GM12874 (cell line): Measurements from ENCODE around the gene TFF2.

Experiments used
- TF ChIP-seq, protein P1 (sequence below): IDR thresholded peaks from 2 replicates; pipeline ENCODE4 v1.5.1; 2011; ENCODE audit warnings: low read depth, mild to moderate bottlenecking, control low read depth, low read length, moderate library complexity; ENCODE audit not compliant: insufficient read depth

The TFF2 gene

DNA sequence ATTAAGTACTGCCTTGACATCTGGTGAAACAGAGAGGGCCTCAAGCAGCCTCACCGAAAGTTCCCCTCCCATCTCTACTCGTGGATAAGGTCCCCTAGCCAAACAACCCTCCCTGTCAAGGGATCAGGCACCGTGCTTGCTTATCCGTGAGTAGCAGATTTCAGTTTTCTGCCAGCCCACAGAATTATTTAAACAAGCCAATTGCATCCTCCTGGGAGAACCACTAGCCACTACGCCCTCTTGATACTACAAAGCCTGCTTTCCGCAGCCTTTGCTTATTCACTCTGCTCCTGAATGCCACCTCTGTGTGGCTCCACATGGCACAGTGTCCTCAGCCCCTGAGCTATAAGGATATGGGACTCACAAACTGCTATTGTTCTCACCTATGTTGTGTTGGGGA lies 5.9 kb upstream of the TFF2 start:
- TF ChIP-seq, protein P1, sequence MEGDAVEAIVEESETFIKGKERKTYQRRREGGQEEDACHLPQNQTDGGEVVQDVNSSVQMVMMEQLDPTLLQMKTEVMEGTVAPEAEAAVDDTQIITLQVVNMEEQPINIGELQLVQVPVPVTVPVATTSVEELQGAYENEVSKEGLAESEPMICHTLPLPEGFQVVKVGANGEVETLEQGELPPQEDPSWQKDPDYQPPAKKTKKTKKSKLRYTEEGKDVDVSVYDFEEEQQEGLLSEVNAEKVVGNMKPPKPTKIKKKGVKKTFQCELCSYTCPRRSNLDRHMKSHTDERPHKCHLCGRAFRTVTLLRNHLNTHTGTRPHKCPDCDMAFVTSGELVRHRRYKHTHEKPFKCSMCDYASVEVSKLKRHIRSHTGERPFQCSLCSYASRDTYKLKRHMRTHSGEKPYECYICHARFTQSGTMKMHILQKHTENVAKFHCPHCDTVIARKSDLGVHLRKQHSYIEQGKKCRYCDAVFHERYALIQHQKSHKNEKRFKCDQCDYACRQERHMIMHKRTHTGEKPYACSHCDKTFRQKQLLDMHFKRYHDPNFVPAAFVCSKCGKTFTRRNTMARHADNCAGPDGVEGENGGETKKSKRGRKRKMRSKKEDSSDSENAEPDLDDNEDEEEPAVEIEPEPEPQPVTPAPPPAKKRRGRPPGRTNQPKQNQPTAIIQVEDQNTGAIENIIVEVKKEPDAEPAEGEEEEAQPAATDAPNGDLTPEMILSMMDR = no peak

DNA sequence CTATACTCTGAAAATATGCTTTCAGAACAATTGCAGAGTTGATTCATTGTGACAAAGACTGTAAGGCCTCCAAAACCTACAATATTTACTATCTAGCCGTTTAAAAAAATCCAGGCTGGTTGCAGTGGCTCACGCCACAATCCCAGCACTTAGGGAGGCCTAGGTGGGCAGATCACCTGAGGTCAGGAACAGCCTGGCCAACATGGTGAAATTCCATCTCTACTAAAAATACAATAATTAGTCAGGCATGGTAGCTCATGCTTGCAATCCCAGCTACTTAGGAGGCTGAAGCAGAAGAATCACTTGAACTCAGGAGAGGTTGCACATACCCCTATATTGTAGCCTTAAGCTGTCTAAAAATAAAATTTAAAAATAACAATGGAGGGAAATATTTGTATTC lies 5.3 kb upstream of the TFF2 start:
- TF ChIP-seq, protein P1 = no peak

- TF ChIP-seq, protein P1 = no peak
Observed at GRCh38 chr21:42353623-42354022, 2.8 kb upstream of the TFF2 start.

DNA sequence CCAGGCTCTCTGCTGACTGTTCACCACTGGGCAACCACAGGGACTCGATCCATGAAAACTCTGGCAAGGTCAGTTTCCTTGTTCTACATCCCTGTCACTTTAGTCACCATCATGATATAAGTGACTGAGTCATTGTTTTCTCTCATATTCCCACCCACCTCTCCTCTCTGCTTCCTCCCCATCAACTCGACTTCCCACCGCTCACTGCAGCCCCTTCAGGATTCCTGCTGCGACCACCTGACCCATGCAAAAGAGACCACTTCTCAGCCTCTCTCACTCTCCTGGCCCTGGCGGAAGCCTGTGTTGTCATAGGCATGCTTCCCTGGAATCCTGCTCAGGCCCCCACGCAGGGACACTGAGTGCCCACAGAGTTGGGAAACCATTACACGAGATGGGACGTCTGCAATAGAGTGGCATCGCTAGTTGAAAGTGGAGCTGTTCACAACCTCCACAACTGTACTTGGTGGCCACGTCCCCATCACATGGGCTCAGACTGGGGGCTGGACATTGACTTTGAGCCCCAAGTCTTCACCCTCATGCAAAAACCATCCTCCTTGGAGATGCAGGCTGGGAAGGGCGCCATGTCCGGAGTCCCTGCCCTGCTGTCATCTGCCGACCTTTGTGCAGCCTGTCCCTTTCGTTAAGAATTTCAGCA lies 1.8 kb upstream of the TFF2 start:
- TF ChIP-seq, protein P1 = no peak

DNA sequence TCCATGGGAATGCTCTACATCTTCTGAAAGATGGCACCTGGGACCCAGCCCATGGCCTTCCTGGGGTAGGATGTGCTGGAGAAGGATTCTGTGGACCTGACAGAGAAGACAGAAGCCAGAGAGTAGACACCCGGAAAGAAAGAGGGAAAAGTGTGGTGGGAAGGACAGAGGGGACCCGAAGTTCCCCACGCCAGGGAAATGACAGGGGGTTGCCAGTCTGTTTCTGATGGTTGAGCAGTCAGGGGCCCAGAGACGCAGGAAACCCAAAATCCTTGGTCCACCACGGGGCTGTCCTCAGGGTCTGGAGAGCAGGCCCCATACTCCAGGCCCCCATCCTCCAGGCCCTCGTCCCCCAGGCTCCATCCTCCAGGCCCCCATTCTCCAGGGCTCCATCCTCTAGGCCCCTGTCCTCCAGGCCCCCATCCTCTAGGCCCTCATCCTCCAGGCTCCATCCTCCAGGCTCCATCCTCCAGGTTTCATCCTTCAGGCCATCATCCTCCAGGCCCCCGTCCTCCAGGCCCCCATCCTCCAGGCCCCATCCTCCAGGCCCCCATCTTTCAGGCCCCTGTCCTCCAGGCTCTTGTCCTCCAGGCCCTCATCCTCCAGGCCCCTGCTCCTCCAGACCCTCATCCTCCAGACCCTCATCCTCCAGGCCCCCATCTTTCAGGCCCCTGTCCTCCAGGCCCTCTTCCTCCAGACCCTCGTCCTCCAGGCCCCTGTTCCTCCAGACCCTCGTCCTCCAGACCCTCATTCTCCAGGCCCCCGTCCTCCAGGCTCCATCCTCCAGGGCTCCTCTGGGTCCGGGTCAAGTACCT lies 1.0 kb upstream of the TFF2 start:
- TF ChIP-seq, protein P1 = no peak

DNA sequence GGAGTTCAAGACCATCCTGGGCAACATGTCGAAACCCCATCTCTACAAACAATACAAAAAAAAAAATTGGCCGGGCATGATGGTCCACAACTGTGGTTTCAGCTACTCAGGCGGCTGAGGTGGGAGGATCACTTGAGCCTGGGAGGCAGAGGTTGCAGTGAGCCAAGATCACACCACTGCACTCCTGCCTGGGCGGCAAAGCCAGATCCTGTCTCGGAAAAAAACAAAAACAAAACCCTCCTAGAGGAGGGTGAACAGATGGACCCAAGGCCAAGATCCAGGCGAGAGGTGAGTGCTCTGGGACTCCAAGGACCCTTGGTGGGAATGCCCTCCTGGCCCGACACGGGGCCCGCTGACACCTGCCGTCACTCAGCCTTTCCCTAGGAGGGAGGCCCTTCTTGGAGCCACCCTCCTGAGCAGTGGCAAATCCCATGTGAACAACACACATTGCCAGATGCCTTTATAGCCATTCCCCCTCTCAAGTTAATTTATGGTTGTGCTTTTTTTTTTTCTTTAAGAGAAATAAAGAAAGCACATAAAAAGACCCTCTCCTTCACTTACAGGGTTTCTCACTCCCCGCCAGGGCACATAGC lies 380 bp downstream of the TFF2 start:
- TF ChIP-seq, protein P1 = no peak
